Measurements from ENCODE around the gene PCYOX1L. TPM values are rescaled to one million over a fixed set of nuclear protein-coding genes. Genes with fewer than 3 reads are reported as not detected.
A peak's percentile ranks its signal among the peaks of the same experiment; 100 is the strongest.

The PCYOX1L gene, protein sequence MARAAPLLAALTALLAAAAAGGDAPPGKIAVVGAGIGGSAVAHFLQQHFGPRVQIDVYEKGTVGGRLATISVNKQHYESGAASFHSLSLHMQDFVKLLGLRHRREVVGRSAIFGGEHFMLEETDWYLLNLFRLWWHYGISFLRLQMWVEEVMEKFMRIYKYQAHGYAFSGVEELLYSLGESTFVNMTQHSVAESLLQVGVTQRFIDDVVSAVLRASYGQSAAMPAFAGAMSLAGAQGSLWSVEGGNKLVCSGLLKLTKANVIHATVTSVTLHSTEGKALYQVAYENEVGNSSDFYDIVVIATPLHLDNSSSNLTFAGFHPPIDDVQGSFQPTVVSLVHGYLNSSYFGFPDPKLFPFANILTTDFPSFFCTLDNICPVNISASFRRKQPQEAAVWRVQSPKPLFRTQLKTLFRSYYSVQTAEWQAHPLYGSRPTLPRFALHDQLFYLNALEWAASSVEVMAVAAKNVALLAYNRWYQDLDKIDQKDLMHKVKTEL
- 2.0 TPM for total RNA-seq
- long read RNA-seq, full-length matches to known transcripts = 7 of 7 reads
- long read RNA-seq, partial matches to known transcripts = 0 of 7 reads
- long read RNA-seq, other reads (novel, unspliced or antisense) = 0 of 7 reads

DNA sequence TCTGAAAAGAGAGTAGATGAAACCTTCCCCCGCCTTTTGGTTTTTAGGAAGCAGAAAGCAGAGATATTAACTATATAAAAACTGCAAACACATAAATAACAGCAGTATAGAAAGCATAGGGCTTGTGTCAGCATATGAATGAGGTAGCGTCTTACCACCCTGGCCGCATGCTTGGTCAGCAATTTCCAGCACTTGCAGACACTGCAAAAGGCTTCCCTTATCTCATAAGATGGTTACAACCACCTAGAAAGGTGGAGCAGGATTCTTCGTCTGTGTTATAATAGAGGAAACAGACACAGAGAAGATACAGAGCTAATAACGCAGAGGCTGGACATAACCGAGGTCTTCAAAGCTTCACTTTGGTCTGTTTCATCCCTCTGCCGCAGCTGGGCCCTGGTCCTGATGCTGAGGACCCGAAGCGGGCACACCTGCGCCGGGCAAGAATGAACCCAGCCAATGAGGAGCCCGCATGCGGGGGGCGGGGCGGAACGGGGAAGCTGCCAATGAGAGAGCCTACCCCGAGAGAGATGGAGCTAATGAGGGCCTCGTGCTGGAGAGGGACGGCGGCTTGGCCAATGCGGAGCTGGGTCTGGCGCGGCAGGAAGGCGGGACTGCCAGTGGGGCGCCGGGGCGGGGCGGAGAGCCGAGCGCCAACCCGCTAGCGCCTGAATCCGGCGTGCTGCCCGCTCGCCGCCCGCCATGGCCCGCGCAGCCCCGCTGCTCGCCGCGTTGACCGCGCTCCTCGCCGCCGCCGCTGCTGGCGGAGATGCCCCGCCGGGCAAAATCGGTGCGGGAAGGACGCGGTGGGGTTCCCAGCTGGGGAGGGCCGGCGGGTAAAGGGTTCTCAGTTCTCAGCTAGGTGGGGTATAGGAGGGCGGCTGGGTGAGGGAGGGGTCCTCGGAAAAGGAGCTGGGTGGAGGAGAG lies at the start of gene PCYOX1L:
TSS of gene PCYOX1L (plus strand) at position 677 of the 924 bp plus-strand sequence. CDS start at position 700, 23 bp downstream.
- peak; percentile 99 for DNase-seq
- peak; percentile 100 for ATAC-seq (ENCODE audit: poor library complexity)
- intact Hi-C loops (cut with DNase I) = no loop called here

DNA sequence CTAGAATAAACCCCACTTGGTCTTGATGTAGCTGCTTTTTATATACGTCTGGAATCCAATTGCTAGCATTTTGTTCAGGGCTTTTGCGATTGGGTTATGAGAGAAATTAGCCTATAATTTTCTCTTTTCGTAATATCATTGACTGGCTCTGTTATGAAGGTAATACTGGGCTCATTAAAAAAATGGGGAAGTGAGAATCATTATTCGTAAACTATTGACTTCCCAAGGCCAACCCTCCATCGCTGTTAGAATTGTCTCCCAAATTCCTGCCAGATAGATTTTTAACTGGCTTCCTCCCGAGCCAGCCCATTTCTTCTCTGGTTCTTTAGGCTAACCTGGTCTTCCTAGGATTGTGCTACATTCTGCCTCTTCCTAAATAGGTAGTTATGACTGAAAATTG lies 48.5 kb upstream of the PCYOX1L start:
- DNase-seq (no peak), ATAC-seq (ENCODE audit: poor library complexity) (no peak)
- intact Hi-C loops (cut with DNase I) = no loop called here

- intact Hi-C loops (cut with DNase I) = no loop called here
- ATAC-seq (ENCODE audit: poor library complexity) = no peak
- no peak for DNase-seq
Observed at GRCh38 chr5:149310488-149310887, 47.4 kb upstream of the PCYOX1L start.

DNA sequence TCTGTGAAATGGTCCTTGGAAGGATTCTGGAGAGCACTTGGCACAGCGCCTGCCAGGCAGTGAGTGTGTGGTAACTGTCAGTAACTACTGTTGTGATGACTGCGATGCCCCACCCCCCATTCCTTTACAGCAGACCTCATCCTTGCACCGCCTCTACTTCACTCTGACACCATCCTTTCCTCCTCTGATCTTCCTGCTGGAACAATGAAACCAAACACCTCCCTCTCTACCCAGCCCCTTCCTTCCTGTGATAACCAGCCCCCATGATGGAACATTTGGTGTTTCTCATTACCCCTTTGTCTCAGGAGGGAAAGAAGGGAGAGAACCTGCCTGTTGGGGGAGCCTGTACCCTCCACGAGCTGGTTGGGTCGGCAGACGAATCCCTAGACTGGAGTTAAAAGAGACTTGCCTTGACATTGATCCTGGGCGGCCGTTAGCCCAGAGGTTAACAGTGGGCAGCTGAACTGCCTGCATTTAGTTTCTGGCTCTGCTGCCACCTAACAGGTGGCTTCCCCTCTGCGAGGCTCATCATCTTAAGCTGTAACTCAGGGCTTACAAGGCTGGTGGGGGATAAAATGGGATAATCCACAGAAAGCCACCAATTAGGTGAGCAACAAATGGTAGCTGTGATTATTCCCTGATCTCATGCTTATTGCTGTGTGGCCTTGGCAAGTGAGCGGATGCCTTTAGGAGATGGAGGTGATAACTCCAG lies 46.7 kb upstream of the PCYOX1L start:
- intact Hi-C loops (cut with DNase I) = no loop called here
- no peak for ATAC-seq (ENCODE audit: poor library complexity)
- peak; percentile 64 for DNase-seq

DNA sequence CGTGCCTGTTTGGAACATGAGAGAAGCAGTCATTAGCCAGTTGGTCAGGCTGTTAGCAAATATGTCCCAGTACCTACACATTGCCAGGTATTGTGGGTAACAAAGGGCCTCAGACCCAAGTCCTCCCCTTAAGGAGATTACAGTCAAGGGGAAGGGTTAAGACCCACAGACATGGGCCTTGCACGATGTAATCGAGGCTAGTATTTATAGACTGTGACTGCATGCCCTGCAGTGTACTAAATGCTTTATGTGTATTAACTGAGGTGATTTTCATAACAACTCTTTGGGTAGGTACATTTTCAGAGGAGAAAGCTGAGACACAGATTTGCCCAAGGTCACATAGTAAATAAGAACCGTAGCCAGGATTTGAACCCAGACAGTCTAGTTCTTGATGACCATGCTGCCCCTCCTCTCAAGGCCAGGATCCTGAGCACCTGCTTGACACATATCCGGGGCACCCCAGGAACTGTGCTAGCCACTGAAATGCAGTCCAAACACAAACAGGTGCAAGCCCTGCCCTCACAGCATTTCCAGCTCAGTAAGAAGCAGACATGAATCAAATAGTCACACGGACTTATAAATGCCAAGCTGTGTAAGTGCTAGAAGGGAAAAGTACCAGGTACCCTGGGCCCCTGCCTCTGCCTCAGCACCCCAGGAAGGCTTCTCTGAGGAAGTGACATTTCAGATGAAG lies 44.5 kb upstream of the PCYOX1L start:
- intact Hi-C loops (cut with DNase I) = no loop called here
- no peak for DNase-seq
- ATAC-seq (ENCODE audit: poor library complexity) = no peak

GRCh38 chr5:149314571-149315111 lies 43.2 kb upstream of the PCYOX1L start:
- no peak for ATAC-seq (ENCODE audit: poor library complexity)
- no peak for DNase-seq
- intact Hi-C loops (cut with DNase I) = loop anchor here (5.0 kb wide), 1 partner anchor 58 kb away; no protein-coding TSS in a partner anchor

- no peak for DNase-seq
- intact Hi-C loops (cut with DNase I) = loop anchor here (5.0 kb wide), 1 partner anchor 57 kb away; no protein-coding TSS in a partner anchor
- no peak for ATAC-seq (ENCODE audit: poor library complexity)
Observed at GRCh38 chr5:149315753-149316152, 42.1 kb upstream of the PCYOX1L start.

DNA sequence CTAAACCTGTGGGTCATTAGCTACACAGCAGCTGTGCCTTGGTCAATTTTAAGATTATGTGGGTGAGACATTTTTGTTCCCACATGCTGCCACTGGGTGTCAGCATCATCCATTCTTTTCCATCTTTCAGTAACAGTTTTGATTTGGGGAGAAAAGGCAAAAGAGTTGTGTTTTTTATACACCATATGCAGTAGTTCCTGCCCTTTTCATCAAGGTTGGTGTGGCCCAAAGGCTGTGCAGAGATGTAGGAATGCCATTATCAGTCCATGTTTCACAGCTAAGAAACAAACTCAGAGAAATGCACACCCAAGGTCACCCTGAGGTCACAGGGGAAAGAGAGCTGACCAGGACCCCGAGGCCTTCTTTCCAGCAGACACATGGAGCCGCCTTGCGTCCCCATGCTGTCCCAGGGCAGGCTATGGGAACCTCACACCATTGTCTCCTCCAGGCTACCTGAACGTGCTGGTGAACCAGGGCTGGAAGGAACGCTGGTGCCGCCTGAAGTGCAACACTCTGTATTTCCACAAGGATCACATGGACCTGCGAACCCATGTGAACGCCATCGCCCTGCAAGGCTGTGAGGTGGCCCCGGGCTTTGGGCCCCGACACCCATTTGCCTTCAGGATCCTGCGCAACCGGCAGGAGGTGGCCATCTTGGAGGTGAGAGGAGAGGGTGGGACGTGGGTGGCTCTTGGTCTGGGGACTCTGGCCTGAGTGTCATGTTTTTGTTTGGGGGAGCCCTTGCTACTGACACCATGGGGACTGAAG lies 40.4 kb upstream of the PCYOX1L start:
- no peak for ATAC-seq (ENCODE audit: poor library complexity)
- no peak for DNase-seq
- intact Hi-C loops (cut with DNase I) = loop anchor here (5.0 kb wide), 1 partner anchor 55 kb away; no protein-coding TSS in a partner anchor

DNA sequence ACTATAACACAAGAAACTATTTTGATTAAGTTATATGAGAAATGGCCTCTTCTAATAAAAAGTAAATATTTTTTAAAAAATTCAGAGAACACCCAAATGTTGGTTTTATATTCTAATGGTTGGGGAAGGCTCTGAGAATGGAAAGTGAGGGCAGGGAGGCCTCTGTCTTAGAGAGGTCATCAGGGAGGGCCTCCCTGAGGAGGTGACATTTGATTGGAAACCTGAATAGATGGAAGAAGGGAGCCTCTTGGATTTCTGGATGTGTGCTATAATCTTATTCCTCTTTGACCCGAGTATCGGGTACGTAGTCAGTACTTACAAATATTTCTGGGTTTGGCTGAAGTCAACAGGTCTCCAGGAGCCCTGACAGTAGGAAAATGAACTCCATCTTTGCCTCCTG lies 38.7 kb upstream of the PCYOX1L start:
- DNase-seq = no peak
- ATAC-seq (ENCODE audit: poor library complexity) = no peak
- intact Hi-C loops (cut with DNase I) = loop anchor here (5.0 kb wide), 1 partner anchor 53 kb away; no protein-coding TSS in a partner anchor

DNA sequence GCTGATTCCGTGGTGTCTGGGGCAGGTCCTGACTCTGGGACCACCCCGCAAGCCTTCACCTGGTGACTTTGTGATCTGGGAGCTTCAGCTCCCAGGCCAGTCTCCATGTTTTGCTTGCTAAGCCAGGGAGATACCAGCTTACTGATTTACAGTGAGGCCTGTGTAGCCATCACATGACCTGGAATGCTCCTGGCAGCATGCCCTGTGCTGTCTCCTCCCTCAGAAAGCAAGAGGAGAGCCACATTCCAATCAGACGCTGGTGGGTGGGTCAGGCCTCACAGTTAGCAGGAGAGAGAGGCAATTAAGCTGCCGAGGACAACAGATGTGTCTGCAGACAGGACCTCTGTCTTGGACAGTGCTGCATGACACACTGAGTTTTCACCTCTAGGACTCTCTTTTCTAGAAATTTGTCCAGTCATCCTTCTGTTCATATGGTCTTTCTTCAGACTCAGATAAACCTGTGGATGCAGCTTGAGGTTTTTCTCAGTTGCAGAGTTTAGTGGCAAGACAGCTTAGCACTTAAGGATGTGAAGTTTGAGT lies 37.0 kb upstream of the PCYOX1L start:
- ATAC-seq (ENCODE audit: poor library complexity) (peak; percentile 92), DNase-seq (peak; percentile 93)
- intact Hi-C loops (cut with DNase I) = no loop called here

DNA sequence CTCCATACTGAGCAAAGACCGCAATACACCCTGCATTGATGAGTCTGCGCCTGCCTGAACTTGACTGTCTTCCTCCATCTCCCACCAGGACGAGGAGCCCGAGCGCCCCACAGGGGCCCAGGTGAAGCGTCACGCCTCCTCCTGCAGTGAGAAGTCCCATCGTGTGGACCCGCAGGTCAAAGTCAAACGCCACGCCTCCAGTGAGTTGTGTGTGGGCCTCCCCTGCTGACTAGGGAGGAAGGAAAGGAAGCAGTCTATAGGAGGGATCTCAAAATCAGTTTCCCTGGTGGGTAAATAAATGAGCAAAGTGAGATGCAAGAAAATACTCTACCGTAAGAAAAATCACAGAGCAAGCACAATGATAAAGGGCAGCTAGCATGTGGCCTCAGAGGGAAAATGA lies 35.3 kb upstream of the PCYOX1L start:
- intact Hi-C loops (cut with DNase I) = no loop called here
- ATAC-seq (ENCODE audit: poor library complexity) = no peak

DNA sequence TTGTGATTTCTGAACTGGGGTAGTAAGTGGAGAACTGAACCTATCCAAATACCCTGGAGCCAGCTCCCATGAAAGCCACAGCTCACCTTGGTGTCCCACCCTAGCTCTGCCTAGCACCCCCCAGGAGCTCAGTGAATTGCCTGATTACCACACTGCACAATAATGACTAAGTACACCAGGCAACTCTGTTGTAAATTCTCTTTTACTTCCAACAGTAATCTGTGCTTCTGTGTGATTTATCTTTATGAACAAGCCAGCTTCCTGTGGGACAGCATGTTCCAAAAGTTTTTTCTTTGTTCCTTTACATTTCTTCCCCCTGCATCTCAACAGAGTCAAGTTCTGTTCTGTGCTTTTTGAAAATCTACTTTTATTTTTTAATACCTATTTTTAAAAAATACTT lies 34.6 kb upstream of the PCYOX1L start:
- intact Hi-C loops (cut with DNase I) = no loop called here

More for the DNA sequence above, 35.3 kb upstream of the PCYOX1L start:
- no peak for DNase-seq

GRCh38 chr5:149323621-149324205 lies 34.1 kb upstream of the PCYOX1L start:
- intact Hi-C loops (cut with DNase I) = no loop called here
- ATAC-seq (ENCODE audit: poor library complexity) (peak; percentile 26), DNase-seq (no peak)

More for the DNA sequence above, 34.6 kb upstream of the PCYOX1L start:
- ATAC-seq (ENCODE audit: poor library complexity) = no peak
- no peak for DNase-seq

DNA sequence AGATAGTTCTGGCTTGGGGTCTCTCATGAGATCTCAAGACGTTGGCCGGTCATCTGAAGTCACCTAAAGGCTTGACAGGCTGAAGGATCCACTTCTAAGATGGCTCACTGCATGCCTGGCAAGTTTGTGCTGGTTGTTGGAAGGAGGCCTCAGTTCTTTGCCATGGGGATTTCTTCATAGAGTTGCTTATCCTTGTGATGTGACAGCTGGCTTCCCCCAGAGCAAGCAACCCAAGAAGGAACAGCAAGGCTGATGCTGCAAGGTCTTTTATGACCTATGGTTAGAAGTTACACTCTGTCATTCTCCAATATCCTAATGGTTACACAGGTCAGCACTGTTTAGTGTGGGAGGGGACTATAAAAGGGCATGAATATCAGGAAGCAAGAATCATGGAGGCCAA lies 33.2 kb upstream of the PCYOX1L start:
- intact Hi-C loops (cut with DNase I) = no loop called here
- DNase-seq (no peak), ATAC-seq (ENCODE audit: poor library complexity) (no peak)

DNA sequence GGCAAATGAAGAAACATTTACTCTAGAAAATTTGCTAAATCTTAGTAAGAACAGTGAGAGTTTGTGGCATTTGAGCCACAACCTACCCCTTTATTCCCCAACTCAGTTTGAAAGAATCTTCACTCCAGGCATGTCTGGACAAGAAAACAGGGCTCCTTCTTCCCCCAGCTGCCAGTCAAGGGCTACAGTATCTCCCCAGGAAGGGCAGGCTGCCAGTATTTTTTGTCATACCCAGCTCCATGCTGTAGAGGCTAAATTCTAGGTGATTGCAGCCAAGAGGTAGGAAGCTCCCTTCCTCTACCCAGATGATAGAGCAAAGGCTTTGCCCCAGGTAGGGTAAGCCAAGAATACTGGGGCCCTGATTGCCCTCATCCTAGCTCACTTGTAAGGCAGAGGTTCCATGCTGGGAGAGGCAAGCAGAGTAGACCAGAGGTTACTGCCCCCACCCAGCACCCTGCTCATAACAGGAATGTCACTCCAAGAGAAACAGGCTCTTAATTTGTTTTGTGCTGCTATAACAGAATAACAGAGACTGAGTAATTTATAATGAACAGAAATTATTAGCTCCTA lies 32.6 kb upstream of the PCYOX1L start:
- ATAC-seq (ENCODE audit: poor library complexity) = no peak
- intact Hi-C loops (cut with DNase I) = no loop called here
- no peak for DNase-seq

GRCh38 chr5:149325894-149326293 lies 32.0 kb upstream of the PCYOX1L start:
- DNase-seq (no peak), ATAC-seq (ENCODE audit: poor library complexity) (no peak)
- intact Hi-C loops (cut with DNase I) = no loop called here
